Fibroblast of skin of left biceps (primary cell): ENCODE data around the gene KIF12.

Source experiments
- DNase-seq, 2 experiments: peaks; one replicate each; pipeline ENCODE4 v3.0.0-alpha.2; 2013; ENCODE audit warnings: low read depth in 2 of 2

KIF12 gene

DNA sequence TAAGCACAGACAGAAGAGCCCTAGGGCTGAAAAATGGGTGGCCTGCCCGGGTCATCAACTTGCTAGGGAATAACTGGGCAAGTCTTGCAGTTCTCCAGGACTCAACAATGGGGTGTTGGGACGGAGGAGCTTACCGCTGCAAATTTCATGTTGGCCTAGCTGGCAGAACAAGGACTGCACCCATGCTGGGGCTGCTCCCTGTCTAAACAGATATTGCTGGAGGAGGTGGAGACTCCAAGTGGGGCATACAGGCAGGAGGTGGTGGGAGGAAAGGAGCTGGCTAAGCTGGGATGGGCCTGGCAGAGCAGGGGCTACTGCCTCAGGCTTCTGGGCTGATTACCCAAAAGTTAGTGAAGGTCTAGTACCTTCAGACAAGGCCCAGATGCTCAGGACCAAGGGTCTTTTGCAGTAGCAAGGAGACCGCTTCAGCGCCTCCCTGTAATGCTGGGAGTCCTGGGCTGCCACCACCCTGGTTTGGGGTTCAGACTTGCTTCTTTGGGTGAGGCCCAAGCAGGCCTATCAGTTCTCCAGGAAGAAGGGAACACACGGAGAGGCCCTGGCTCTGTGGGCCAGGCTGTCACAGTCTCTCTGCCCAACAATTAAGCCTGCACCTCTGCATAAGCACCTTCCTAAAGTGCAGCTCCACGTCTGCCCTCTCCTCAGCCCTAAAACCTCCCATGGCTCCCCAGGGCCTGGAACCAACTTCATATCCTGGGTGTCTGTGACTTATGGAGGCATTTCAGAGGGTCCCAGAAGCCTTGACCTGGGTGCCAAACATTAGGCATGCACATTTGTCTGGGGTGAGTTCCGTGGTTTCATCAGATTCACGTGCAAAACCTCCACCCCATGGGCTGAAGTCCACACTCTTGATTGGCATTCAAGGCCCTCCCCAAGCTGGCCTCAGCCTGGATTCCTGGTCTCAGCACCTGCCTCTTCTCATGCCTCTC is 24.2 kb upstream of the KIF12 start:
- no peak for DNase-seq

DNA sequence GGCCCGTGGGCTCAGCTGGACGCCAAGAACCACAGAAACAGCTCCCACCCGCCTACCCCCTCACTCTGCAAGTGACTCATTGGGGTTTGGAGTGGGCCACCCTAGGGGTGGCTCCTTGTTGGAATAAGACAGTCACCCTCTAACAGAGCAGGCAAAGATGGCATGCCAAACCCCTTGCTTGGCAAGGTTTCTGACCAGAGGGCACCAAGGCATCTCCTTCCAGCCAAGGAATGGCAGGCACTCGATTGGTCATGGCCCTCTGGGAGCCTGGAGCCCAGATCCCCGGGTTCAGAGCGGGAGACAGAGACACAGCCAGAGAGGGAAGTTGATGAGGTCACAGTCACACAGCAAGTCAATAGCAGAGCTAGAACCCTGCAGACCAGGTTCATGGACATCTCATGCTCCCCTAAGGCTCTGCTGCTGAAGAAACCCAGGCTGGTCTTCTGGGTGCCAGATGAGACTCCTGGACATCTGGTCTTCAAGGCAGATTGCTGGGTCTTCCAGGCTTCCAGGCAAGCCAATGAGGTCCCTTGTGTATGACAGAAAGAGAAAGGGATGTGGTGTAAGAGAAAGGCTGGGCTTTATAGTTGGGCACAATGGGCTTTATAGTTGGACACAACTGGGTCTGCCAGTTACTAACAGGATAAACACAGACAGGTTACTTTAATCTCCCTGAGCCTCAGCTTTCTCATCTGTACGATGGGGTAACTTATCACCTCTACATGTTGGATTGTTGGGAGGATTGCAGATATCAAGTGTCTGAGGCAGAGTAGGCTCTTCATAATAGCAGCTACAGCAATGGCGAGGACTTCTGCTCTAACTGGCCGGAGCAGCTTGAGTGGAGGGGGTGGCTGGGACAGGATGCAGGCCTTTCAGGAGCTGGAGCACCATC is 23.3 kb upstream of the KIF12 start:
- DNase-seq = no peak

DNA sequence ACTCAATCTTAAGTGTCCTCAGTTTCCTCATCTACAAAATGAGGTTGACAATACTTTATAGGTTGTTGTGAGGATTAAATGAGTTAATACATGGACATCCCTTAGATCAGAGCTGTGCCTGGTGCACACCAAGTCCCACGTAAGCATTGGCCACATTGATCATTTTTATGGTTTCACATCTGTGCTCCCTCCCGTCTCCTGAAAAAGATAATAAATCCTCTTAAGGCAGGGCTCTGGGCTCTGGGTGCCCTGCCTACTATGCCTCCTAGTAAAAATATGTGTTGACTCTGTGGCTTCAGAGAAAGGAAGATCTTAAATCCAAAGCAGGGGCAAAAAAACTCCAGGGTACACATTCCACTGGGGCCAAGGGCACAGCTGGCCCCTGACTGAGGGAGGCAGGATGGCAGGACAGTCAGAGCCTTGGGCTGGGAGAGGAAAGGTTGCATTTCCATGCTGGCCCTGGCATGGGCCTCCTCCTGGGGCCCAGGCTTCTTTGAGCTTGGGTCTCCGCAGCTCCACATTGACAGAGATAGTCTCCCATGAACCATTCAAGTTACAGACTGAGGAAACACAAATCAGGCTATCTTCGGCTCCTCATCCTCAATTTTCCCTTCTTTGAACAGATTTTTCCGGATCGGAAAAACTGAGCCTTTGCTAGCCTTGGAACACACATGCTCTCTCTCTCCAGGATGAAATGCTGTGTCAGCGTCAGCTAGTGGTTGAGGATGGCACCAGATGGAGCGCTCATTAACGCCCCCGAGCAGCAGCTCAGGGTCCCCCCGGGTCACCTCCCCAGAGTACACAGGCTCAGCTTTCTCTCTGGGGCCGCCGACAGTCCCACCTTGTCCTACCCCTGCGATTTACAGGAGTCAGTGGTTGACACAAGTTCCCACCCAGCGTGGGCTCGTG is 22.4 kb upstream of the KIF12 start:
- DNase-seq = no peak

DNA sequence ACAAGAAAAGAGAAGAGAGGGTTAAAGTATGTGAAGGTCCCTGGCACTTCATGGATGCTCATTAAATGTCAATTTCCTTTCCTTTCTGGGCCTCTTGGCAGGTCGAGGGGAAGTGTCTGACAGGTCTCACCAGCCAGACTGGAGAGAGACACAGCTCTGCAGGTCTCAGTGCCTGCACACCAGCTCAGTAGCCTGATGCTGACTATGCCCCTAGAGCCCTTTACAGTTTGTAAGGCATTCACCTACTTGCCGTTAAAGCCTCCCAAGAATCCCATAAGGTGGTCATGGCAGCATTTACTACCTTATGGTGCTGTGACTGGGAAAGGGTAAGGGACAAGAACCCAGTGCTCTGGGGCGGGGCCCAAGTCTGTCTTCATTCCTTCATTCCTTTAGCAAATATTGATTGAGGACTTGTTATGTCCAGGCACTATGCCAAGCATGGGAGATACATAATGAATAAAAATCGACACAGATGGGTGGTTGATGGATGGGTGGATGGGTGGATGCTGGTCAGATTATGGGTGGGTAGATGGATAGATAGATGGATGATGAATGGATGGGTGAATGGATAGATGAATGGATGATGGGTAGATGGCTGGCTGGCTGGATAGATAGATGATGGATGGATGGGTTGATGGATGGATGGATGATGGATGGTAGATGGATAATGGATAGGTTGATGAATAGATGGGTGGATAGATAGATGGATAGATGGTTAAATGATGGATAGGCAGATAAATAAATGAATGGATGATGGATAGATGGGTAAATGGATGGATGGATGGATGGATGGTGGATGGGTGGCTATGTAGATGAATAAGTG is 21.3 kb upstream of the KIF12 start:
- no peak for DNase-seq

GRCh38 chr9:114119242-114120191 is 20.4 kb upstream of the KIF12 start:
- no peak for DNase-seq

- DNase-seq = no peak
Observed at GRCh38 chr9:114117996-114118830, 19.1 kb upstream of the KIF12 start.

DNA sequence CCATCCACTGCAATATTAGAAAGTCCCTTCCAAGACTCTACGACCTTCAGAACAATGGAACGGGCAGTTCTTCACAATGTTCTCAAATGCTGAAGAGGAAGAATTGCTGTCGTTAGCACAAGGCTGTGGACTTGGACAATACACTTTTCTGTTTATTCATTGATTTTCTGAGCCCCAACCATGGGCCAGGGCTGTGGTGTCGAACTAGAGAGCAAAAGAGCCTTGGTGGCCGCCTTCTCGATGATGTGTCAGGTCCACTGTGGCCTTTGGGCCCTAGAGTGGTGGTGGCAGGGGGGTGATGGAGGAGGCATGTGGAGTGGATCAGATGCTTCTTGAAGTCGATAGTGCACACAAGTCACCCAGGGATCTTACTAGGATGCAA is 18.5 kb upstream of the KIF12 start:
- DNase-seq = no peak

DNA sequence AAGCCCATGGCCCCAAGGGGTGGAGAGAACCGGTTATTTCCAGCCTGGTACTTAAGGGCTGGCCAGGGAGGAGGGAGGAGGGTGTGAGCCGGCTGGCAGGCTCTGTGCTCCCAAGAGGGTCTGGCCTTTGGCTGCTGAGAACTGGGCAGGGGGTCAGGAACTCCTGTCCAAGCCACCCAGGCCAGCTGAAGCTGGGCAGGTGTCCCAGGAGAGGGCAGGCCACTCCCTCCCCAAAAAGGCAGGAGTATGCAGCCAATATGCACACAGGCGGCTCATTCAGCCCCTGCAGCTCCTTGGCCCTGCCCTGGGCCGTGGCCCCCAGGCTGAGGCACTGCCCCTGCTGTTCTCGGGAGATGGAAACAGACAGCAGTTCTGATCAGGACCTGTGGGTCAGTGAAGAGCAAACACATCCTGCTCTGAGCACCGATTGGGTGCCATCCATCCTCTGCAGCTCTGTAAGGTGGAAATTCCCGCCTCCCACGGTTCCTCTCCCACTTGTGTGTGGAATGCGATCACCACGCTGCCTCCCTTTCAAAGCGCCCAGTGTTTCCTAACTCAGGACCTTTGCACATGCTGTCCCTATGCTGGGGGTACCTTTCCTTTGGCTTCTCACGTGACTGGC is 17.1 kb upstream of the KIF12 start:
- DNase-seq = no peak

DNA sequence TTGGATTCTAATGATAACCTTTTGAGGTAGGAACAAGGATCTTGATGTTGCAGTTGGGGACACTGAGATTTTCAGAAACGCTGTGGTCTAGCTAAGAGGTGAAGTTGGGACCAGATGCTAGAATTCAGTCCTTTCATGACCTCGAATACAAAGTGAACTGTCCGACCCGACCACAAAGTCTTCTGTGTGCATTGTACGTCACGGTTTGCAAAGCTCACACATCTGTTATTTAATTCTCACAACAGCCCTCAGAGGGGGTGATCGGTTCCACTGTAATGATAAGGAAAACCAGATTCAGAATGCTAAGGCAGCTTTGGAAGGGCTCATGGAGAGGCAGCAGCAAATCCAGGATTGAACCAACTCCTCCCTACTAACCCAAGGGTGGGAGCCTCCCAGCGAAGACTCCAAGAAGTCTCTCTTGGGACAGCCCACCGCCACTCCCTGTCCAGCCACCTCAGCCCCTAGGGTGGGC is 16.6 kb upstream of the KIF12 start:
- no peak for DNase-seq

DNA sequence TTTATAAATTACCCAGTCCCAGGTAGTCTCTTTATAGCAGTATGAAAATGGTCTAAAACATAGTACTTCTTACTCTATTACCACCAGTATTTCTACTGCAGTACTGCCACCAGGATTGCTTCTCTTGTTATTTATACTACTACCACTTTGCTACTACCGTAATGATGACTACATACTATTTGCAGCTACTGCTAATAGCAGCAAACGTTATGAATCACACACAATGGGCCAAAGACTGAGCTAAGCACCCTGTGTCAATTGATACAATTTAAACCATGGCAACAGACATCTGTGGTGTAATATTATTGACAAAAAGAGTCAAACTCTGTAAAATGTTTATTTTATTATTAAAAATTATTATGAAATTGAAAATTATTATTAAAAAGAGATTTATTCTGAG is 15.3 kb upstream of the KIF12 start:
- DNase-seq = no peak

GRCh38 chr9:114112778-114113584 is 13.9 kb upstream of the KIF12 start:
- DNase-seq = peak; percentile 16 to 18

DNA sequence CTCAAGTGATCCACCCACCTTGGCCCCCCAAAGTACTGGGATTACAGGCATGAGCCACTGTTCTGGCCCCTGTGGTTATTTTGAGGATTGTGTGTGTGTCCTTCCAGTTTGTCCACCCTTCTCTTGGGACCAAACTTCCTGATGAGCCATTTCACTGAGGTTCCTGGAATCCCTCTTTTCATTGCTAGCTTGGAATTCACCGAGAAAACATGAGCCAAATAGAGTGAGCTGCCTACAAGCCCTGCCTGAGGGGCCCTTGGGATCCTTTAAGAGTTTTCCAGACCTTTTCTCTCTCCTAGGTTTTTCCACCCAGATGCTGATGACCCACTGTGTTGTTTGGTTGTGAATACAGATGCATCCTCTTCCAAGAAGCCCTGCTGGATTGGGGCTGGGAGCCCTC is 13.2 kb upstream of the KIF12 start:
- DNase-seq = no peak

DNA sequence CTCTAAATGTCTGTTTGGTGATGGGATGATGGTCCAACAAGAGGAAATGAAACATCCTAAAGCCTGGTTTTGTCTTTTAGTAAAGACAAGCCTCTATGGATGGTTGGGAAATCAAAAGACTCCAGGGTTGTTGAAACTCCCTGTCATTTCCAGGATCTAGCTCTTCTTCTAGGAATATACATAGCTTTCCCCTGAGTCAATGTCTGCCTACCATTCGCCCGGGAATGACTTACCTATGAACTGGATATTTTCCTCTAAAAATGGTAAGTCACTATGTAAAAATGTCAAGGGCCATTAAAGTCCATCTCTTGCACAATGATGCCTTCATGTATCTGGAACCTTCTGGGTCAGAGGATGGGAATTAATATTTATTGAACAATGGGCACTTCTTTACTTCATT is 11.1 kb upstream of the KIF12 start:
- peak; percentile 64 to 71 for DNase-seq

GRCh38 chr9:114109124-114109523 is 10.0 kb upstream of the KIF12 start:
- DNase-seq = no peak

GRCh38 chr9:114108016-114108833 is 9.1 kb upstream of the KIF12 start:
- peak; percentile 34 to 35 for DNase-seq

- no peak for DNase-seq
Observed at GRCh38 chr9:114107286-114108001, 8.4 kb upstream of the KIF12 start.
